GM23248 (cell line): ENCODE data around the gene SMURF2. TPM values are rescaled to one million over a fixed set of nuclear protein-coding genes. Genes with fewer than 3 reads are reported as not detected.

Experiments
- DNase-seq: peaks from one replicate; pipeline ENCODE4 v3.0.0-alpha.2; 2015
- H2AFZ ChIP-seq: fragments of 200-600 bp; sonication (generic); 2 replicates; pipeline ENCODE4 v1.6.1; 2016; ENCODE audit warnings: antibody characterized with exemption
- H3F3A ChIP-seq: fragments of 200-600 bp; sonication (generic); 2 replicates; pipeline ENCODE4 v1.6.1; 2016; ENCODE audit warnings: mild to moderate bottlenecking, antibody characterized with exemption, mixed run types; ENCODE audit not compliant: insufficient read depth
- H3K27ac ChIP-seq: fragments of 200-600 bp; sonication (generic); 2 replicates; pipeline ENCODE4 v1.5.1; 2016; ENCODE audit warnings: mild to moderate bottlenecking
- H3K27me3 ChIP-seq: fragments of 200-600 bp; sonication (generic); replicated peaks from 2 replicates; pipeline ENCODE4 v1.6.1; 2016; ENCODE audit warnings: mild to moderate bottlenecking; ENCODE audit not compliant: insufficient read depth
- H3K36me3 ChIP-seq: fragments of 200-600 bp; sonication (generic); 2 replicates; pipeline ENCODE4 v1.6.1; 2016; ENCODE audit warnings: low read depth, mild to moderate bottlenecking
- H3K4me1 ChIP-seq: fragments of 200-600 bp; sonication (generic); 2 replicates; pipeline ENCODE4 v1.6.1; 2016; ENCODE audit warnings: mild to moderate bottlenecking; ENCODE audit not compliant: insufficient read depth
- H3K4me2 ChIP-seq: fragments of 200-600 bp; sonication (generic); one replicate; pipeline ENCODE4 v1.6.1; 2016; ENCODE audit warnings: mild to moderate bottlenecking; ENCODE audit not compliant: unreplicated experiment
- H3K4me3 ChIP-seq: fragments of 200-600 bp; sonication (generic); 2 replicates; pipeline ENCODE4 v1.5.1; 2016; ENCODE audit warnings: mild to moderate bottlenecking
- H3K79me2 ChIP-seq: fragments of 200-600 bp; sonication (generic); 2 replicates; pipeline ENCODE4 v1.6.1; 2016; ENCODE audit warnings: mild to moderate bottlenecking; ENCODE audit not compliant: insufficient read depth
- H3K9ac ChIP-seq: fragments of 200-600 bp; sonication (generic); 2 replicates; pipeline ENCODE4 v1.6.1; 2016; ENCODE audit warnings: mild to moderate bottlenecking
- H3K9me2 ChIP-seq: fragments of 200-600 bp; sonication (generic); 2 replicates; pipeline ENCODE4 v1.6.1; 2016; ENCODE audit warnings: mixed run types, mild to moderate bottlenecking, moderate library complexity; ENCODE audit not compliant: insufficient read depth
- H3K9me3 ChIP-seq: fragments of 200-600 bp; sonication (generic); one replicate; pipeline ENCODE4 v1.6.1; 2017; ENCODE audit warnings: low read depth
- H4K20me1 ChIP-seq: fragments of 200-600 bp; sonication (generic); 2 replicates; pipeline ENCODE4 v1.6.0; 2016; ENCODE audit not compliant: insufficient read depth
- EZH2 ChIP-seq: fragments of 200-600 bp; sonication (generic); IDR thresholded peaks from 2 replicates; pipeline ENCODE4 v1.6.1; 2018; ENCODE audit warnings: antibody characterized with exemption, mild to moderate bottlenecking; ENCODE audit not compliant: insufficient read depth, poor library complexity, severe bottlenecking
- EZH2phosphoT487 ChIP-seq: fragments of 200-600 bp; sonication (generic); IDR thresholded peaks from 2 replicates; pipeline ENCODE4 v1.6.1; 2018; ENCODE audit warnings: antibody characterized with exemption, moderate library complexity, mild to moderate bottlenecking, low read depth; ENCODE audit not compliant: insufficient read depth
- WGBS, 2 experiments: methylation state at CpG; one replicate each; pipeline ENCODE4 v1.1.6; 2015 to 2017; ENCODE audit warnings: low lambda C conversion rate in 2 of 2, low coverage in 1 of 2; ENCODE audit errors: missing lambda C conversion rate in 2 of 2; 5-methylcytosine and 5-hydroxymethylcytosine counted together
- in situ Hi-C: fragments of 300-500 bp; cut with MboI; formaldehyde crosslinking; loops from 2 replicates; pipeline ENCODE4 v1.15.0; 2020
- polyA plus RNA-seq: library from polyadenylated mRNA; unstranded; fragments of >200 nt; fragmentation: Nextera tagmentation; extraction: Ambion mirVana; gene quantifications from 2 replicates; pipeline ENCODE4 v1.2.1, GENCODE V29; 2016
- total RNA-seq: library from RNA; depleted of rRNA; stranded (reverse); fragments of >200 nt; shearing (Covaris generic); gene quantifications from 2 replicates; pipeline ENCODE4 v1.2.3, GENCODE V29; 2014

The SMURF2 gene
- total and polyA plus RNA-seq, 2 experiments from 2014 or later: 50.8 to 159 TPM

DNA sequence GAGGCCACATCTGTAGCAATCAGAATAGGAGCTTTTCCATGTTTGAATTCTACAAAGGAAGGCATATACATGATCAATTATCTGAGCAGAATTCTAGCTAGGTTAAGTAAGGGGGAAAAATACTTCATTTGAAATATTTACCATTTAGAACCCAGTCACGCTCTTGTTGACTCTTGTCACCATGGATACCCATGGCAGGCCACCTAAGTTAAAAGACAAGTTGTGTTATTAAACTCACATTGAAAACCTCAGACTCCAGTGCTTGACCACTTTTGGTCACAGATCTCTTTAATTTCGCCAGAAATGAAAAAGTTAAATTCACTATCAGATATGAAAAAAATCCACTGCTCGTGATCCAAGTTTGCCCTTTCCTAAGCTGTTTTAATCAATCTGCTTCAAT is 160.1 kb downstream of the SMURF2 start:
- Histone ChIP-seq H2AFZ (no peak overlapping the region), H3K4me3 (no peak overlapping the region), H3K9me3 (no peaks in the 10 kb centered on the region), H3K36me3 (peaks cover 76% of the 10 kb centered on the region), H3K4me2 (peak overlapping the region; percentile 85), H3K9me2 (no peaks in the 10 kb centered on the region), H3K4me1 (peaks cover 69% of the 10 kb centered on the region), H3K27ac (peak overlapping the region; percentile 100), H3K9ac (peak overlapping the region; percentile 100), H3F3A (peaks cover 81% of the 10 kb centered on the region), H4K20me1 (peaks cover 43% of the 10 kb centered on the region), H3K79me2 (peaks cover 81% of the 10 kb centered on the region), H3K27me3 (no peaks in the 10 kb centered on the region)
- 84 to 89% methylated on average over 3 of the region's 3 CpGs for WGBS, 2 experiments
- DNase-seq: peak; percentile 20
- in situ Hi-C loops: no loop called here
- TF ChIP-seq EZH2phosphoT487: no peak
- no peak for TF ChIP-seq EZH2

GRCh38 chr17:64500862-64501765 is 161.0 kb downstream of the SMURF2 start:
- WGBS, 2 experiments: 83 to 86% methylated on average over 11 of the region's 11 CpGs
- H3K27ac ChIP-seq: peak overlapping the region; percentile 100
- H3K9me3 ChIP-seq: no peaks in the 10 kb centered on the region
- H3K4me1 ChIP-seq: peaks cover 69% of the 10 kb centered on the region
- TF ChIP-seq EZH2: no peak
- TF ChIP-seq EZH2phosphoT487: no peak
- in situ Hi-C loops: no loop called here
- no peaks in the 10 kb centered on the region for H3K9me2 ChIP-seq
- peaks cover 81% of the 10 kb centered on the region for H3F3A ChIP-seq
- peak overlapping the region; percentile 100; the same call in 1 of the 2 replicates for H3K9ac ChIP-seq
- peaks cover 76% of the 10 kb centered on the region for H3K36me3 ChIP-seq
- H2AFZ ChIP-seq: no peak overlapping the region
- H3K79me2 ChIP-seq: peaks cover 83% of the 10 kb centered on the region
- H3K27me3 ChIP-seq: no peaks in the 10 kb centered on the region
- peaks cover 43% of the 10 kb centered on the region for H4K20me1 ChIP-seq
- DNase-seq: peak; percentile 20
- H3K4me2 ChIP-seq: no peak overlapping the region
- no peak overlapping the region for H3K4me3 ChIP-seq

DNA sequence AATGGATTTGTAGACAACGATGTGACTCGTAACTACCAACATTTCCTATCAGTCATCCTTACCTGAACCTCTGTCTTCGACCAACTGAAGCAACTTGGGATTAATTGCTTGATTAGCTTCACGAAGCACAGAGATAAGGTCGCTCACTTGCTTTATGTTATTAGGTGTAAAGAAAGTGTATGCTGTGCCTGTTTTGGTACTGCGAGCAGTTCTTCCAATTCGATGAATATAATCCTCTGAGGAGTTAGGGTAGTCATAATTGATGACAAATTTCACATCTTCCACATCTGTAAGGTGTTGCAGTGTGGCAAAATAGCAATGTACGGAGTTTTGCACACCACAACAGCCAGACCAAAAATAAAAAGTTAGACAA is 161.6 kb downstream of the SMURF2 start:
- Histone ChIP-seq H3F3A (peaks cover 81% of the 10 kb centered on the region), H3K79me2 (peaks cover 84% of the 10 kb centered on the region), H3K9me3 (no peaks in the 10 kb centered on the region), H3K4me1 (peaks cover 73% of the 10 kb centered on the region), H3K36me3 (peaks cover 76% of the 10 kb centered on the region), H3K4me2 (peak overlapping the region; percentile 8), H3K9me2 (no peaks in the 10 kb centered on the region), H3K9ac (peak overlapping the region; percentile 77; the same call in 1 of the 2 replicates), H3K27me3 (no peaks in the 10 kb centered on the region), H4K20me1 (peaks cover 43% of the 10 kb centered on the region), H3K4me3 (no peak overlapping the region), H3K27ac (peak overlapping the region; percentile 86), H2AFZ (no peak overlapping the region)
- WGBS, 2 experiments: 90 to 91% methylated on average over 8 of the region's 8 CpGs
- in situ Hi-C loops: no loop called here
- DNase-seq: peak; percentile 17
- TF ChIP-seq EZH2phosphoT487 (no peak), EZH2 (no peak)

GRCh38 chr17:64499805-64500486 is 162.2 kb downstream of the SMURF2 start:
- Histone ChIP-seq H3K79me2 (peaks cover 84% of the 10 kb centered on the region), H3K36me3 (peaks cover 74% of the 10 kb centered on the region), H3F3A (peaks cover 79% of the 10 kb centered on the region), H3K4me2 (peak overlapping the region; percentile 29), H3K9ac (peak overlapping the region; percentile 77), H3K4me1 (peaks cover 78% of the 10 kb centered on the region), H2AFZ (no peak overlapping the region), H3K27ac (peak overlapping the region; percentile 86), H4K20me1 (peaks cover 42% of the 10 kb centered on the region), H3K4me3 (0 out of 2 replicates have a peak overlapping the region, but pooled peaks have one; percentile 1), H3K9me3 (no peaks in the 10 kb centered on the region), H3K27me3 (no peaks in the 10 kb centered on the region), H3K9me2 (no peaks in the 10 kb centered on the region)
- WGBS, 2 experiments: 78 to 79% methylated on average over 6 of the region's 6 CpGs
- TF ChIP-seq EZH2 (no peak), EZH2phosphoT487 (no peak)
- in situ Hi-C loops: no loop called here
- peak; percentile 55 for DNase-seq
